Natural killer cell treated with Interleukin-12 subunit alpha and Interleukin-12 subunit beta and Interleukin-15 and Interleukin-18, amount 100 ng/mL, for 72 hours (primary cell): Measurements from ENCODE around the gene GSX2. TPM values are rescaled to one million over a fixed set of nuclear protein-coding genes. Genes with fewer than 3 reads are reported as not detected.

Experiments
- ATAC-seq, 2 donors: fragments of 150-1000 bp; cut with Tn5 transposase in 1 of 2; sonication (Bioruptor Pico), chemical (Tn5 transposase) in 1 of 2; 2 replicates each; pipeline ENCODE4 v1.10.0; 2021
- DNase-seq: peaks from one replicate; pipeline ENCODE4 v3.0.0; 2022; ENCODE audit warnings: low spot score
- H3K27ac Mint-ChIP-seq, 2 donors: 1 replicate in 1 of 2; 2 replicates in 1 of 2; pipeline ENCODE4 v1.8.0; 2022; ENCODE audit warnings: mixed read lengths in 2 of 2, mild to moderate bottlenecking in 1 of 2, moderate library complexity in 1 of 2
- H3K27me3 Mint-ChIP-seq, 2 donors: 1 replicate in 1 of 2; 2 replicates in 1 of 2; pipeline ENCODE4 v1.8.0; 2022; ENCODE audit warnings: mixed read lengths in 2 of 2
- H3K36me3 Mint-ChIP-seq: one replicate; pipeline ENCODE4 v1.8.0; 2022; ENCODE audit warnings: mixed read lengths
- H3K4me1 Mint-ChIP-seq, 2 donors: 1 replicate in 1 of 2; 2 replicates in 1 of 2; pipeline ENCODE4 v1.8.0; 2022; ENCODE audit warnings: low read depth in 2 of 2, mixed read lengths in 2 of 2, mild to moderate bottlenecking in 1 of 2
- H3K4me3 Mint-ChIP-seq: one replicate; pipeline ENCODE4 v1.8.0; 2022; ENCODE audit warnings: mixed read lengths
- H3K9me3 Mint-ChIP-seq: 2 replicates; pipeline ENCODE4 v1.8.0; 2022; ENCODE audit warnings: mixed read lengths
- total RNA-seq, 2 donors: library from RNA; stranded (reverse); gene quantifications; one replicate each; pipeline ENCODE4 v1.2.3, GENCODE V29; 2022

The GSX2 gene
- total RNA-seq, 2 donors from 2014 or later, result not detected

DNA sequence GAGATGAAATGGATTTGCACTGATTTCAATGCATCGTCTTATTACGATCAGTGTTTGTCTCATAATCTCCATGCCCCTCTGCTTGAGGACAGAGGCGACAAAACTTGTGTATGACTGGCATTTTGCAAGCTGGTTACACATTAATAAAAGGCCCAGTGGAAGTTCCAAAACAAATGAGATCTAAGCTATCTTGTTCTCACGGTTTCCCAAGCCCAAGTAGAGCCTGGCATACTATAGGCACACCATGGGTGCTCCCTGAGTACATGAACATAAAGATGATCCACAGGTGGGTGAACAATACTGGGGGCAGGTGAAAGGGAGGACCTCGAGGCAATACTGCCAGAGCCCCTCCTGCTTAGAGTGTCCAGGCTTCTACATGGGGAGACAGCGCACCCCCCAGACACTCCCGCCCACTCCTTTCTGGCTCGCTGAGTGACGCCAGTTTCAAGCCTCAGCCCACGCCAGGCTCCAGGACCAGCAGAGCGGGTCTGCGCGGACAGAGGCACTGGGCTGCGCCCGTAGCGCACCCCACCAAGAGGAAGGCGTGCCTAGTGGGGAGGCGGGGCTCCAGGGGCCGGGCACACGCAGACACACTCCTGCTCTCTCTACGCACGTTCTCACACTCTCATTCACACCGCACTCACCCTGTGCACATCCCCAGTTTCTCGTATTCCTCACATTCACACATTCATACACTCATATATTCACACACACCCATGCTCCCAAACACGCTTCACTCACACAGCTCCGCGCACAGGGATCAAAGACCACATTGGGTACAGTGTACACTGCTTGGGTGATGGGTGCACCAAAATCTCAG is 8.9 kb upstream of the GSX2 start:
- no peaks in the 10 kb centered on the region for H3K36me3 Mint-ChIP-seq
- DNase-seq (no peak), ATAC-seq (peak; percentile 65 to 66)
- peak overlapping the region; percentile 94 for H3K4me3 Mint-ChIP-seq
- H3K27me3 Mint-ChIP-seq, result peaks cover 41 to 70% of the 10 kb centered on the region in 2 donors
- peaks cover 4% of the 10 kb centered on the region for H3K9me3 Mint-ChIP-seq
- H3K4me1 Mint-ChIP-seq, result peaks cover 16 to 20% of the 10 kb centered on the region in 2 donors
- no peak overlapping the region for H3K27ac Mint-ChIP-seq

DNA sequence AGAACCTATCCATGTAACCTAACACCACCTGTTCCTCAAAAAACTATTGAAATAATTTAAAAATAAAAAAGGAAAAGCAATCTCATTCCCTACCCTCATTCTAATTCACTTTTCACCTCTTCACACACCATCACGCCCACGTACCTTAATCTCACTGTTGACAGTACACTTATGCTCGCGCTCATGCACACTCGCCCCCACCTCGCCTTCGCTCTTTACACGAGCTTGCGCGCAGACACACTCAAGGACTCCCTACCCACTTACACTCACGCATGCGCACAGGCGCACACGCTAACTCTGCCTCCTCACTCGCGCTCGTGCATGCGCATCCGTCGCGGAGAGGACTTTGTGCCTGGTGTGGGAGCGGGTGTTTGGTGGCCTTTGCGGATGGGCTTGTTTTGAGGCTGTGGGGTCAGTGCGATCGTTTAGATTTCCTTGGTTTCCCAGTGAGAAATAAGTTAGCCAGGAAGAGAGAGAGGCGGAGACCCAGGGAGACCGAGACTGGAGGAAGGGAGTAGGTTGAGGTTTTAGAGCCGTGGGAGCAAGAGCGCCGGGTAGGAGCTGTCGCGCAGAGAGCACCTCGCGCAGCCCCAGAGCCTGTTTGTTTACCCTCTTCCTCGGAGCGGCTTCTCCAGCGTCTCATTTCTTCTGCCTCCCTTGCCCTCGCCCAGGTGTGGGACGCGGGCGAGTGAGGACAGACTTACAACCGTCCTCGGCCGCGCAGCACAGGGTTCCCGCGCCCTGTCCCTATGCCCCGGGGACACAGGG is 8.1 kb upstream of the GSX2 start:
- Mint-ChIP-seq H3K4me3 (peak overlapping the region; percentile 94), H3K9me3 (peaks cover 4% of the 10 kb centered on the region), H3K36me3 (no peaks in the 10 kb centered on the region), H3K4me1 (peaks cover 22 to 23% of the 10 kb centered on the region in 2 donors), H3K27ac (peak overlapping the region in 1 of 2 donors; percentile 2), H3K27me3 (peaks cover 47 to 70% of the 10 kb centered on the region in 2 donors)
- ATAC-seq (peak; percentile 92 to 94), DNase-seq (peak; percentile 90)

DNA sequence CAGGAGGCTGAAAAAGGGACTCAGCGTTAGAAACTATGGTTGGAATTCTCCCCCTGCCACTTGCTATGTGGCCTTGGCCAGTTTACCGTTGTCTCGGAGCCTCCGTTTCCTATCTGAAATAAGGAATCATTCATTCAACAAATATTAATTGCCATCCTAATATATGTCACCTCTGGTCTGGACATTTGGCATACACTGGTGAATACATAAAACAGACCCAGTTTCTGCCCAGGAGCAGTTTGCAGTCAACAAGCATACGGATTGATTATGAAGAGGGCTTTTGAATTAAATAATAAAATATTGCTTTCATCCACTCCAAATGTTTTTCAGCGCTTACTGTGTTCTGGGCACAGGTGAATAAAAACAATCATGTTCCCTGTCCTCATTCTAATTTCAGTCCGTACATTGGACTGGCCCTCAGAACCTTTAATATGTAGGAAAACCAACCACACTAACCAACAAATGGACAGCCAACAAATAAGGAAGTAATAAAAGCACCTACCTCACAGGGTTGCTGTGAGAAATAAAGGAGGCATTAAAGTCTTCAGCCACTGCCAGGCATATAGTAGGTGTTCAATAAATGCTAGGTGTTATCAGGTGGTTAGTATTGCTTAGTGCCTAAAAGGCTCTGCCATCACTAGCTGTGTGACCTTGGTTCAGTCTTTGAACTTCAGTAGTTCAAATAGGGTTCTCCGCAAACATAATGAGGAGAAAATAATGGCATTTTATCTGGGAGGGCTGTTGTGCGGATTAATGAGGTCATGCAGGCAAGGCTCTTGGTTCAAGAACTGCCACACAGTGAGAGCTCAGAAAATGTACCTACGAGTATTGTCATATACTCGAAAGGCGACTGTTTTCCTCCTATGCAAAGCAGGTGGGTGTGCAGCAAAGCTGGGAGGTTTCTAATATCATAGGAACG is 7.3 kb upstream of the GSX2 start:
- peak overlapping the region; percentile 94 for H3K4me3 Mint-ChIP-seq
- peaks cover 22 to 23% of the 10 kb centered on the region in 2 donors for H3K4me1 Mint-ChIP-seq
- no peaks in the 10 kb centered on the region for H3K36me3 Mint-ChIP-seq
- peaks cover 4% of the 10 kb centered on the region for H3K9me3 Mint-ChIP-seq
- H3K27me3 Mint-ChIP-seq, result peaks cover 51 to 76% of the 10 kb centered on the region in 2 donors
- H3K27ac Mint-ChIP-seq, result no peak overlapping the region
- ATAC-seq (no peak), DNase-seq (no peak)

DNA sequence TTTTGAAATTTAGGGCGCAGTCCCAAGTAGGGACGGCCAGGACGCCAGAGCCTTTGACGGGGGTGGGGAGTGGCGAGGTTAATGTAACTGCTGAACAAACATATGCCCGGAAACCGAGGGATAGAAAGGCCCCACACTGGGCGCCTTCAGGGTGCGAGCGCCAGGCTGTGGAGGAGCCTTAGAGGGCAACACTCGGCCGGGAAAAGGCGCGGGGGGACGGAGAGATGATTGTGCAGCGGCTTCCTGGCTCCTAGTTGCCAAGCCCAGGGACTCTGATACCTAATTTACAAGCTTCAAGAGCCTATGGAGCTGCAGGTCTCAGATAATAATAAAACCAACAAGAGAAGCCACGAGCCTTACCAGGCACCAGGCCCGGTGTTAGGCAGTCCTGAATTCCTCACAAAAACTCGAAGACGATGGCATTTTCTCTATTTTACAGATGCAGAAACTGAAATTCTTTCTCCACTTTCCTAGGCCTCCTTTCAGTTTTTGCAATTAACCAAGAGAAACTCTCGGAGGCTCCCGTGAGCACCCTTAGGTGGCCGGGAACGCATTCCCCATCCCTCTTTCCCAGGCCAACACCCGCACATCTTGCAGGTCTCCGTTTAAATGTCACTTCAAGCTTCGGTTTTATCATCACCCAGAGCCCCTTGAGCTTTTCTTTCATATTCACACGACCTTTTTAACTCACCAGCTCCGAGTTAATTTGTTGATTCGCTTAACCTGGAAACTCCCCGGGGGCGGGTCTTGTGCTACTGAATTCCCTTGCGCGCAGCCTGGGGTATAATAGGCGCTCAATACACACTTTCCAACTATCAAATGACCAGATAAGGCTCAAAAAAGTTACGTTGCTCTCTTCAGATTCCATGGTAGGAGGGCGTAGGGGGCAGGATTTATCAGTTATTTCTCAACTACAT is 6.4 kb upstream of the GSX2 start:
- H3K4me1 Mint-ChIP-seq, result peaks cover 22 to 23% of the 10 kb centered on the region in 2 donors
- no peak for DNase-seq
- ATAC-seq, result no peak
- H3K27ac Mint-ChIP-seq, result no peak overlapping the region
- peaks cover 4% of the 10 kb centered on the region for H3K9me3 Mint-ChIP-seq
- H3K4me3 Mint-ChIP-seq, result peak overlapping the region; percentile 94
- peaks cover 54 to 78% of the 10 kb centered on the region in 2 donors for H3K27me3 Mint-ChIP-seq
- no peaks in the 10 kb centered on the region for H3K36me3 Mint-ChIP-seq

DNA sequence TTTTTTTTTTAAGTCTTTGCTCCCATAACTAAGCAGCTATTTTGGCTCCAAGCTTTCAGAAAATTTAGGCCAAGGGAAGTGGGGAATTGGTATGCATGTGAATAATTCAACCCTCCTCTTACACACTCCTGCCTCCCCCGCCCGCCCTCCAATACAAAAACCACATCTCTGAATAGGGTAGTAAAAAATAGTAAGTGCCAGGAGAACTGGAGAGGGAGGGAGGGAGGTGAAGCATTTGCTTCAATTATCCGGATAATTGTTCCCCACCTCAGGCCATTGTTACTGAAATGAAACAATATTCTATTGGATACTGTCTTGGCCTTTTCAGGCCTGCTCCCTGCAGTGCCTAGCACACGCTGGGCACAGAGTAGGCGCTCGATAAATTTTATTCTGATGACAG is 5.5 kb upstream of the GSX2 start:
- peaks cover 4% of the 10 kb centered on the region for H3K9me3 Mint-ChIP-seq
- no peak overlapping the region for H3K27ac Mint-ChIP-seq
- ATAC-seq (no peak), DNase-seq (no peak)
- H3K4me3 Mint-ChIP-seq, result no peak overlapping the region
- H3K36me3 Mint-ChIP-seq, result no peaks in the 10 kb centered on the region
- H3K4me1 Mint-ChIP-seq, result peaks cover 22 to 29% of the 10 kb centered on the region in 2 donors
- H3K27me3 Mint-ChIP-seq, result peaks cover 60 to 83% of the 10 kb centered on the region in 2 donors

DNA sequence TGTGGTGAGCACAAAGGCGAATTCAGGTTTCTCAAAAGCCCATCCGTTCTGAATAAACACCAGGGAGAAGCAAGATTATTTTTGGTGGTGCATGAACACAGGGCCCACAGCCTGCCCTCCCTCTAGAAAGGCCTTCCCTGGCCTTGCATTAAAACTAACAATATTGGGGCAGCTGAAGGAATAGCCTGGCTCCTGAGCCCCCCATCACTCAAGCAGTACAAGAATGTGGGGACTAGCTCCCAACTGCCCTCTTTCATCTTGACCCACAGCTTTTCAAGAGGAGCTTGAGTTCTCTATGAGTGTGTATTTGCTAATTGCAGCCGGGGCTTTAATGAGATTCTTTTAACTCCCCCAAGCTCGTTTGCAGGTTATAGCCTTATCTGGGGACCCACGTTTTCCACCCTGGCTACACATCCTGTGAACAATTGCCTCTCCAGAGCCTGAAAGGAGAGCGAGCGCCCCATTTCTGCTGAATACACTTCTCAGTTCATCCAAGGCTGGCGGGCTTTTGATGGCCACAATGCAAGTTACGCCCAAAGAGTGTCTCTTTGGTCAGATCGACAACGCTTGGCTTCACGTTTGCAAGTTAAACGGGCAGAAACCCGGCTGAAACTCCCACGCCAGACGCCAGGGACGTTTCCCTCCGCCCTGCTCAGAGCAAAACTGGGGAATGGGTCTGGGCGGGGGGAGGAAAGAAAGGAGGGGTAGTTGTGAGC is 4.7 kb upstream of the GSX2 start:
- peaks cover 22 to 32% of the 10 kb centered on the region in 2 donors for H3K4me1 Mint-ChIP-seq
- no peak for DNase-seq
- H3K9me3 Mint-ChIP-seq, result peaks cover 4% of the 10 kb centered on the region
- ATAC-seq, result no peak
- no peak overlapping the region for H3K27ac Mint-ChIP-seq
- H3K27me3 Mint-ChIP-seq, result peaks cover 59 to 86% of the 10 kb centered on the region in 2 donors
- no peak overlapping the region for H3K4me3 Mint-ChIP-seq
- H3K36me3 Mint-ChIP-seq, result no peaks in the 10 kb centered on the region

DNA sequence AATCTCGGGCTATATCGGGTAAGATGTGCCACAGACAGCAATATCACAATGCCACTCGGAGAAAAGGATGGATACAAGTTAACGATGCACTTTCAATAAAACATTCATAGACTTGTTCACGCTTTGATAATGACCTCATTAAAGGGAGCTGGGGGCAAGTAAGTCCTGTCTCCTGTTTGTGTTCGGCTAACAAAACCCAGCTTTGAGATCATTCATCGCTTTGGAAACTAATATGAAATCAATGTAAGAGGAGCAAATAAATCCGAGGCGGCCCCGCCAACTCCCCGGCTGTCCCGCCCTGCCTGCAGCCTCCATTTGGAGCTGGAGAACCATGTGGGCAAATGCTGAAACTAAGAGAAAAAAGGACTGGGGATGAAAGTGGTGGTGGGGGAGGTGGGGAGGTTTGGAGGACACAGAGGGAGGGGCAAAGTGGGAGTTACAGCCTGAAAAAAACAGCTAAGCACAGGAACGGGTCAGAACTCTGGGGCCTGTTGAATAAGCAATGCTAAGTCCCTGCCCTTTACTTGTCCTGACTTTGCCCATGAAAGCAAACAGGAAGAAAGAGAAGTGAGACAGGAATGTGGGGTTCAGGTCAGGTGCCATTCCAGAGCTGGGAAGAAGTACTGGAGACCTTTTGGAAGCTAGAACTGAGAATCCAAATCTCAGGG is 3.5 kb upstream of the GSX2 start:
- peaks cover 21 to 33% of the 10 kb centered on the region in 2 donors for H3K4me1 Mint-ChIP-seq
- no peak overlapping the region for H3K27ac Mint-ChIP-seq
- H3K27me3 Mint-ChIP-seq, result peaks cover 58 to 86% of the 10 kb centered on the region in 2 donors
- ATAC-seq (no peak), DNase-seq (no peak)
- no peak overlapping the region for H3K4me3 Mint-ChIP-seq
- no peaks in the 10 kb centered on the region for H3K36me3 Mint-ChIP-seq
- H3K9me3 Mint-ChIP-seq, result peaks cover 4% of the 10 kb centered on the region

DNA sequence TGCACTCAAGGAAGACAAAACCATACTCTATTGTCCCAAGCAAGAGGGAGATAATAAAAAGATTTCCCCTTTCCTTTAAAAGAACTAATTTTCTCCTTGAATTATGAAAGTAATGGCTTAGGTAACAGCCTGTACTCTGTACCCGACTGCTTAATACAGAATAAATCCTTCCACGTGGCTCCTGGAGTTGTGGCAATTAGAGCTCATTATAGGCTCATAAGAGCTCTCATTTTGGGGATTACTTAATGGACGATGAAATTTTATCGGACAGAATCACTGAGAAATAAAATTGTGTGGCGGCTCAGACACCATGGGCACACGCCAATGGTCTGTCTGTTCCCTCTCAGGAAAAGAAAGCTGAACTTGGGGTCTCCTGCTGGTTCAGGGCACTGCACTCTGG is 2.8 kb upstream of the GSX2 start:
- Mint-ChIP-seq H3K27me3 (peaks cover 56 to 86% of the 10 kb centered on the region in 2 donors), H3K4me1 (peaks cover 16 to 30% of the 10 kb centered on the region in 2 donors), H3K4me3 (no peak overlapping the region), H3K9me3 (no peaks in the 10 kb centered on the region), H3K27ac (no peak overlapping the region), H3K36me3 (no peaks in the 10 kb centered on the region)
- ATAC-seq (no peak), DNase-seq (no peak)

DNA sequence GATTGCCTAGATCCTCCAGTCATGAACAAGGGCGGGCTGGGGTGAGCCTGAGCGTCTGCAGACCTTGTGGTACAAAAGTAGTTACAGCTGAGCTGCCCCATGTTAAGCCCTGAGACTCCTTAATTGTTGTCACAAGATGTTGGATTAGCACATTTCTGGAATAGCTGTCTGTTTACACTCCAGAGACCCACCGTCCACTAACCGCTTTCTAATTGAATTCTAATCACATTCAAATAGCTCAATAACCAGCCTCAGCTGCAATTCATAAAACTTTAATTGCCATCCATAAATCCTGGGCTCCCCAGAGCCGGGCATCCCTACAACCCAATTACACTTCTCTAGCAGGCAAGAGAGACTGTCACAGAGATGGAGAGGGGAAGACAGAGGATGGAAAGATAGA is 1.6 kb upstream of the GSX2 start:
- Mint-ChIP-seq H3K36me3 (no peaks in the 10 kb centered on the region), H3K4me3 (peak overlapping the region; percentile 64), H3K9me3 (no peaks in the 10 kb centered on the region), H3K4me1 (peaks cover 11 to 29% of the 10 kb centered on the region in 2 donors), H3K27me3 (peaks cover 61 to 87% of the 10 kb centered on the region in 2 donors), H3K27ac (no peak overlapping the region)
- ATAC-seq, result no peak
- DNase-seq, result no peak

DNA sequence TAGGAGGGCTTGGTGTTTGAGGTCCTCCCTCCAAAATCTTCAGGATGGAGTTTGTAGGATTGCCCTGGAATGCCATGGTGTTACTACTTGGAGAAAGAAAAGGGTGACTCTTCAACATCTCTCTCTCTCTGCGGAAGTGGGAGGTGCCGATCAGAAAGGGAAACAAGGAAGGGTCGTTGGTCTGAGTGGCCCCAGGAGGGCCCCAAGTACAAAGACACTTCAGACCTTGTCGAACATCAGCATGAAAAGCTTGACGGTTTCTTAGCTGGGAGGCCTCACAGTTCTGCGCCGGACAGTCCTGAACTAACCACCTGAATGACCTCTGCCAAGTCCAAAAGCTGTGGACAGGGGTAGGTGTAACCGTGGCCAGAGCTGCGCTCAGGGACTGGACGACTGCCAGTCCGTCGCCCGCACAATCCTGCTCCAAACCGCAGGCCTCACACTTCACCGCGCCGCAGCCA is 646 bp upstream of the GSX2 start:
- no peaks in the 10 kb centered on the region for H3K36me3 Mint-ChIP-seq
- peaks cover 11 to 23% of the 10 kb centered on the region in 2 donors for H3K4me1 Mint-ChIP-seq
- peak overlapping the region; percentile 64 for H3K4me3 Mint-ChIP-seq
- no peak overlapping the region for H3K27ac Mint-ChIP-seq
- DNase-seq, result no peak
- peaks cover 55 to 79% of the 10 kb centered on the region in 2 donors for H3K27me3 Mint-ChIP-seq
- no peaks in the 10 kb centered on the region for H3K9me3 Mint-ChIP-seq
- ATAC-seq, result peak in 1 of 2 donors; percentile 19

DNA sequence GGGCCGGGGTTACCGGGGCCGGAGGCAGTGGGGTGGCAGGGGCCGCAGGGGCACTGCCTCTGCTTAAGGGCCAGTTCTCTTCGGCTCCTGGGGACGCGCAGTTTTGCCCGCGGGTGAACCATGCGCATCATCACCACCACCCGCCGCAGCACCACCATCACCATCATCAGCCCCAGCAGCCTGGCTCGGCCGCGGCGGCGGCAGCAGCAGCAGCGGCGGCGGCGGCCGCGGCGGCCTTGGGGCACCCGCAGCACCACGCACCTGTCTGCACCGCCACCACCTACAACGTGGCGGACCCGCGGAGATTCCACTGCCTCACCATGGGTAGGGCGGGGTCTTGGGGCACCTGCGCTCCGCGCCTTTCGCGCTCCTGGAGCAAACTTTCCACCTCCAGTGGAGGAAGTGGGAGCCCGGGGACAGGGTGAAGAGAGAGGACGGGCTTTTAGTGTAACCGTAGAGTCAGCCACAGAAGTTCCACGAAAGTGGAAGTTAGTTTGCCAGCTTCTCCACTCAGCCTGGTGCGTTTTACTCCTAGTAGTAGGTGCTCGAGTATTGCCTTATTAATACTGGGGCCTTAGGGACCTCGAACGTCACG is 729 bp downstream of the GSX2 start:
- H3K9me3 Mint-ChIP-seq, result no peaks in the 10 kb centered on the region
- DNase-seq (no peak), ATAC-seq (peak; percentile 34 to 45)

More for the DNA sequence above, 729 bp downstream of the GSX2 start:
- H3K36me3 Mint-ChIP-seq, result no peaks in the 10 kb centered on the region
- H3K4me1 Mint-ChIP-seq, result peaks cover 11 to 23% of the 10 kb centered on the region in 2 donors
- no peak overlapping the region for H3K27ac Mint-ChIP-seq
- peaks cover 60 to 80% of the 10 kb centered on the region in 2 donors for H3K27me3 Mint-ChIP-seq
- peak overlapping the region; percentile 34 for H3K4me3 Mint-ChIP-seq
